NCI-H526 treated with DMSO at 0.1 percent for 48 hours (cell line): ENCODE results near the gene OR2A5.
"Not testable (repeated sequence)": the region's sequence is repeated elsewhere in the genome, so short reads cannot be mapped to it uniquely, and the experiment has no call there.

Experiments used
- DNase-seq: peaks from one replicate; lab custom pipeline; 2025; lab: John Stamatoyannopoulos, UW

Gene OR2A5

GRCh38 chr7:144048648-144049047 is at the start of gene OR2A5:
Gene OR2A5 (plus strand): TSS chr7:144048948. CDS start chr7:144050402, 1,454 bp downstream.
- DNase-seq: no peak

- no peak for DNase-seq
Measured at GRCh38 chr7:144000020-144000419, 48.7 kb upstream of the OR2A5 start, which contains the start of gene OR6B1. Gene OR6B1 (plus strand): TSS chr7:144000320. CDS start chr7:144003997, 3,677 bp downstream.

GRCh38 chr7:144001543-144001942 is 47.2 kb upstream of the OR2A5 start:
- DNase-seq: no peak

- DNase-seq: no peak
Measured at GRCh38 chr7:144004703-144005102, 44.0 kb upstream of the OR2A5 start.

- no peak for DNase-seq
Measured at GRCh38 chr7:144006029-144006691, 42.6 kb upstream of the OR2A5 start.

- no peak for DNase-seq
Measured at GRCh38 chr7:144006692-144007042, 42.1 kb upstream of the OR2A5 start.

- no peak for DNase-seq
Measured at GRCh38 chr7:144009361-144009760, 39.4 kb upstream of the OR2A5 start.

GRCh38 chr7:144010061-144010460 is 38.7 kb upstream of the OR2A5 start:
- DNase-seq: not testable (repeated sequence)

- not testable (repeated sequence) for DNase-seq
Measured at GRCh38 chr7:144010821-144011220, 37.9 kb upstream of the OR2A5 start.

GRCh38 chr7:144011458-144012230 is 37.1 kb upstream of the OR2A5 start:
- no peak for DNase-seq

- DNase-seq: no peak
Measured at GRCh38 chr7:144018065-144018464, 30.7 kb upstream of the OR2A5 start.

- DNase-seq: no peak
Measured at GRCh38 chr7:144019457-144019856, 29.3 kb upstream of the OR2A5 start.

- no peak for DNase-seq
Measured at GRCh38 chr7:144020340-144020739, 28.4 kb upstream of the OR2A5 start.

- no peak for DNase-seq
Measured at GRCh38 chr7:144022169-144022568, 26.6 kb upstream of the OR2A5 start.

GRCh38 chr7:144023171-144023827 is 25.4 kb upstream of the OR2A5 start:
- DNase-seq: no peak

- no peak for DNase-seq
Measured at GRCh38 chr7:144024213-144024612, 24.5 kb upstream of the OR2A5 start.

GRCh38 chr7:144026203-144026883 is 22.4 kb upstream of the OR2A5 start:
- DNase-seq: no peak

- DNase-seq: no peak
Measured at GRCh38 chr7:144027070-144027469, 21.7 kb upstream of the OR2A5 start.

GRCh38 chr7:144027974-144028373 is 20.8 kb upstream of the OR2A5 start:
- no peak for DNase-seq

- DNase-seq: no peak
Measured at GRCh38 chr7:144028547-144028946, 20.2 kb upstream of the OR2A5 start.

- DNase-seq: no peak
Measured at GRCh38 chr7:144032516-144032915, 16.2 kb upstream of the OR2A5 start.

GRCh38 chr7:144032985-144033709 is 15.6 kb upstream of the OR2A5 start:
- DNase-seq: no peak
